Measurements from ENCODE around the gene ESPL1.

The ESPL1 gene

DNA sequence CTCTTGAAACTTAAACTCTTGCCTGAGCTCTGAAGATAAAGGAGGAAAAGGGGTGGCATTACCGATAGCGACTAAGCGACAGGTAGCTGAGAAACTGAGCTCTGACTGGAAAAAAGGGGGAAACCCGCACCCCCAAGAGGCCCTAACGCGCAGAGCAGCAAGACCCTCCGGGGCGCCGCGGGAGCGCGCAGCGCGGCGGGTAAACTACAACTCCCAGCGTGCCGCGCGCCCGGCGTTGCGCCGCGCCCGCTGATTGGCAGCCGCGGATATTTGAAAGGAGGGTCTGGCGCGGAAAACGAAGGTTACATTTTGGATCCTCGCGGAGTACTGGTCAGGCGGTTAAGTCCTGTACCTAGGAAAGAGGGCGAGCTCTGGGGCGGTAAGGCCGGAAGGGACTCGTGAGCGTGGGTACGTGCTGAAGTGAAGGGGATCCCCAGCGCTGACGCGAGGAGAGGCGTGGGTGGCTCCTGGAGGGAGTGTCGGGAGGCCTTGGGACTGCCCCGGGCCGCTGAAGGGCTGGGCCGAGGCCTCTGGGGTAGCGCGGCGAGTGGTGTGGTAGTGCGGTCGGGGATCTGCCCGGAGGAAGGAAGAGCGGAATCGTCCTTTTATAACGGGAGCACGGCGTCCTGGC lies at the start of gene ESPL1:
Gene ESPL1, plus strand, starts transcription at position 301 of the 631 bp plus-strand sequence. CDS start 468 bp downstream, outside the sequence.
- peak; percentile 69 for DNase-seq

DNA sequence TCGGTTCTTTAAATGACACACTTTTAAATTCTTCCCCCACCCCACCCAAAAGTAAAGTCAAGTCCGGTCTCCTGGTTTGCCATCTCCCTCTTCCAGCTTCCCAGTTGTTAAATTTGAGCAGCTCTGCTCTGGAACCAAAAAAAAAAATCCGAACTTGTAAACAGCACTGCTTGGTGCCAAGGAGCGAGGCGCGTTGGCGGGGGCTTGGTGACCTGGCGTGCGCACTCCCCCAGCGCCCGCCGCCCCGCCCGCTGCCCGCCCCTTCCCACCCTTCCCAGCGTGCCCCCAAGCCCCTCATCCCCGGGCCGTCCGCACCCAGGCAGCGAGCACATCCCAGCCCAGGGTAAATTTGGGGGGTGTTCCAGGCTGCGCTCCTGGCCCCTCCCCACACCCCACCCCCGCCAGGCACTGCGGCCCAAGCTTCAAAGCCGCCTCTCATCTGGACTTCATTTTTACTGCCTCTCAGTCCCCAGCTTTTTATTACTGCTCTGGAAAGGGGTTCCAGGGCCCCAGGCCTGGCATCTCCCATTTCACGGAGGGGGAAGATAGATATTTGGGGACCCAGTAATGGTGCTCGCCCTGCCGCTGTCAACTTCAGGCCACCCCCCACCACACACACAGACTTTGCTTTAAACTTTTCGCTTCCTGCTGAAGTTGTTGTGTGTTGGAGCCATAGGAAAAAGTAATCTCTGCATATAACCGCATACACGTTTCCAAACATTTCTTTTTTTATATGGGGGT lies 49.4 kb upstream of the ESPL1 start:
- DNase-seq = no peak

DNA sequence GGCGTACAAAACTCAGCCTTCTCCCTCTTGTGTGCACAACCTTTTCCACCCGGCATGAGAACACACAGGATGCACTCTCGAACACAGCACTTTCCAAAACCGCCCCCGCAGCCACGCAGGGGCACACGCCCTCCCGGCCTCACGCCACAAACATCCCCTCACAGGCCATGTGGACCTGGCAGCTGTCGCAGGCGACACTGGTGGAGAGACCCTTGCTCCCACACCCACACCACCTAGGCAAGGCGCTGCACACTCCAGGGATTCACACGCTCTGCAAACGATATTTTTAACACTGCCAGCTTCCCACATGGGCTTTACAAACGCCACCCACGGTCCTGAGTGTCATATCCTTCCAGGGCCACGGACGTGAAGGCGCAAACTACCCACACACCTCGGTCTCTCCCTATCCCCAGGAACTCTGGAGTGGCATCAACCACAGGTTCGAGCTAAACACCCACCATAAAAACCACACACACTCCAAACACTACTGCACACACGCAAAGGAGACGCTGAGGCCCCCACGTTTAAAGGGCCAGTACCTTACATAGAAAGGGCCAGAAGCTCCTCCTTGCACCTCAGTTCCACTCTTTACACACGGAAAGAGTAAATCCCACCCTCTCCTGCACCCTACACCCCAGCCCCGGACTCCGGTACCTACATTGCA lies 48.7 kb upstream of the ESPL1 start:
- peak; percentile 52 for DNase-seq

DNA sequence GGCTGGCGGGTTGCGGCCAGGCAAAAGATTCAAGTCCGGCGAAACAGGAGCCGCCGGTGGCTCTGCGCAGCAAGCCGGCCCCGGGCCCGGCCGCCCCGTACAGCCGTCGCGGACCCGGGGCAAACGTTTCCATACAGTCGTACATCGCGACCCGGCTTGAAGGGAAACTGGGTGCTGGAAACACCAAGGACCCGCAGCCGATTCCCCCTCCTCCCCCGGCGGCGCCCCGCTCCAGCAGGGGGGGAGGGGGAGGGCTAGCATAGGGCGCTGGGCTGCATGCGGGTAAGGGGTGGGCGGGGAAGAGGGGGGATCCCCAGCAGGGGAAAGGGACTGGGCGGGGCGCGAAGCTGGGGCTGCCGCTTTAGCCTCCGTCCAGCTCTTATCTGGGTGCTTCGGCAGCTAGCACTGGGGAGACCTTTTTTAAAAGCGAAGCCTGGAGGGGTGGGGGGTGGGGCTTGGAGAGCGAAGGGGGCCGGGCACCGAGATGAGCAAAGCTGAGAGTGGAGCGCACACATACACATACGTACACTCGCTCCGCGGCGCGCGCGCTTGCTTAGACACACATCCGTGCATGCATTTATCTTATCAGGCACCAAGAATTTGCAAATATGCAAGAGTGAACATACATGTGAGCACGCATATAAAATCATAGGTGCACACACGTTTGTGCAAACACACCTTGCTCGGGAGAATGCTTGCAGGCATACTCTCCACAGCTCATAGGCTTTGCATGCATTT lies 48.0 kb upstream of the ESPL1 start:
- peak; percentile 57 for DNase-seq

DNA sequence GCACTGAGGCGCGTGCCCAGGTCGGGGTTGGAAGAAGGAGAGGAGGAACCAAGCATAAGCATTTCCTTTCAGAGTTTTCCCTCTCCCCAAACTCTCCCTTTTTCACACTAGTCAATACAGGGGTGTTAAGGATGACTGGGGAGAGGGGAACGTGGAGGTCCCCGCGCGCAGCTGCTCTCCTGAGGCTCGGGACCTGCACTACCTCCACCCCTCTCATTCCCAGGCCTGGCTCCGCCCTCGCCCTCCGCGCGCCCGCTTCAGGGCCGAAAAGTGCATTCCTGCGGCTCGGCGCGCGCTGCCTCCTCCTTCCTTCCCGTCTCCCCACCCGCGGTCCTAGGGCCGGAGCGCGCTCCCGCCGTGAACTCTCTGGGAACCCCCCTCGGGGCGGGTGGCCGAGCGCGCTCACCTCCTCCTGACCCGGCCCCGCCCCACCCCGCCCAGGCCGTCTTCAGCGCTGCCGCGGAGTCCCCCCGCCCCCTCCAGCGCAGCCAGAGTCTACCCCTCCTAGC lies 47.4 kb upstream of the ESPL1 start:
- peak; percentile 59 for DNase-seq

DNA sequence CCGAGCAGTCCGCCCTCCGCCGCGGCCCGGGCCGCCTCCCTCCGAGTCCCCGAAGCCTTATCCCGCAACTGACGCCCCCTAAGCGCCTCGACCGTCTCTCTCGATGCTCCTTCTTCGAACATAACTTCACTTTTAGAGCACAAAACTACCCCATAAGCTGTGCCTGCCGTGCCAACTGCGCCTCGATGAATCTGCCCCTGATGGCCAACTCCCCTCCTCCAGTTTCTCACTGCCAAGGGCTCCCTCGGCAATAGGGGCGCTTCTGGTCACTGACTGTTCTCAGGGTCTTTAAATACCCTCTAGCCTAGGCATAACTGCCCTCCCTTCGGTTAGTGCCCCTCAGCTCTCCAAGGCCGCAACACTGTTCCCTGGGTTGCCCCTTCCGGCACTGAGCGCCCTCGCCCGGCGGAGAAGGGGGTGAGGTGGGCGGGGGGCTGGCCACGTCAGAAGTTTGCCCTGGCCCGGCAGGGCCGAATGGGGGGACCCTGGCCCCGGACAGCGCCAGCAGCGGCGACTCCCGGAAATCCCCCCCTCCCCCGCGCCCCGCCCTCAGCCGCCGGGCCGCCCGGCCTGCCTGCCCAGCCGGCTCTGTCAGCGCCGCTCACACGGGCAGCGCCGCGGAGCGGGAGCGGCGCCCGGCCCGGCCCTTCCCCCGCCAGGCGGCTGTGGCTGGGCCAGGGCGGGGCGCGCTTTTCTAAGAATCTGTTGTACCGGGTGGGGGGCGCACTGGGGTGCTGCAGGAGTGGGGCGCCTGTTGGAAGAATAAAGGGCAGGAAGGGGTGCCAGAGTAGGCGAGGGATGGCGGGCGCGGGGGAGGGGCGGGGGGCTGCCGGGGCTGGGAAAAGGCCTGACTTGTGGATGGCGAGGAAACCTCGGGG lies 46.7 kb upstream of the ESPL1 start:
- no peak for DNase-seq

DNA sequence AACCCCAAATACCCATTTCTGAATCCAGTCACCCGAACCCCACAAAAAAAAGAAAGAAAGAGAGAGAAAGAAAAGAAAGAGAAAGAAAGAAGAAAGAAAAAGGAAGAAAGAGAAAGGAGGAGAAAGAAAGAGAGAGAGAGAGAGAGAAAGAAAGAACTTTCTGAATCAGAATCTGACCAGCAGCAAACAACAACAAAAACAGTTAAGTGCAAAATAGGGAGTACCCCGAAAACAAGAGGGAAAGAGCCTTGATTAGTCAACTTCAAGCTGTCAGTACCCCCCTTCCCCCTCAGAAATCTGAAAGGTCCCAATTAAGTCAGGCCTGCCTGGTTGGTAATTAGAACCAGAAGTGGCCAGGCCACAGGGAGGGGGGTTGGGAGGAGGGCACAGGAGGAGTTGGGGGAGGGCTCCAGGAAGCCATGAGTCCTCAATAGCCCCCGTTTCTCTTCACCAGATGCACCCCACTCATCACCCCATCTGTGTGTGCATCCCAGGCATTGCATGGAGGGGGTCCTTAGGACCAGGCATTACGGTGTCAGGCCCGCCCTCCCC lies 45.9 kb upstream of the ESPL1 start:
- no peak for DNase-seq

DNA sequence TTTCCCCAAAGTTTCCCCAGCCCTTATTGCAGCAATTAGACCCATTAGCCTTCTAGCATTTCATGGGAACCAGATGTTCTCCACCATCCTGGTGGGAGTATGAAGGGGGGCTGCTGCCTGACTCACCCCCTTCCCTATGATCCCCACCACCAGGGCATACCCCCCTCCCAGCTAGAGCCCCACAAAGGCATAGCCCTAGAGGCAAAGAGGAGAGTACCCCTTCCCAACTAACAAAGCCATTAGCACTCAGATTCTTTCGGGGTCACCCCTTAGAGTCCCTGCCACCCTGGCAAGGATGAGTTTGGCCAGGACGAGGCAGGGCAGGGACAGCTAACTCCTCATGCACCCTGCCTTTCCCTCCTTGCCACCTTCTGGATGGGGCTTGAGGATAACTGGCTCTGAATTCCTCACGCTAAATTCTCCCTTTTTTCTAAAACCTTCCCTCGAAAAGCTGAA lies 45.3 kb upstream of the ESPL1 start:
- DNase-seq = no peak

DNA sequence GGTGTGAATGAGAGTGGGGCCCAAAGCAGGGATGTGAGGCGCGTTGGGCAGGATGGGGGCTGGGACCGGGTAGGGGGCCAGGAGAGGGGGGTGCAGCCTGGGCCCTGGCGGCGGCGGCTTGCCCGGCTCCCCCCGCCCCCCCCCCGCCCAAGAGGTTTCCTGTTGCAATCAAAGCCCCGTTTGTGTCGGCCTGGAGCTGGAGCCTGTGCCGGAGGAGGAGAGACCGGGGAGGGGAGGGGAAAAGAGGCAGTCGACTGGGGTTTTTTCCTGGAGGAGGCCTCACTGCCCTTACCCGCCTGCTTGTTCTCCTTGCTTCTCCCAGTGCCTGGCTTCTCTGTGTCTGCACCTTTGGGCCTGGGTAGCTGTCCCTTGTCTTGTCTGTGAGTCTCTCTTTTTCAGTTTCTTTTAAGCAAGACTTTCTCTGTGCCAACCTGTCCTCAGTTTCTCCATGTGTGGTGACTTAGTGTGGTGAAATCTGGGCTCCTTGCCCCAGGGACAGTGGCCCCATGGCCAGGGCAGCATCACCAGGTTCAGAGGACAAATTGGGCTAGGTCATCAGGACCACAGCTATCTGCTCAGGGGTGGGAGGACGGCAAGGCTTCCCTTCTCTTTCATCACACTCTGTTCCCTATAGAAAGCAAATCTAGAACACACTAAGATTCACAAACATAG lies 44.6 kb upstream of the ESPL1 start:
- DNase-seq = no peak

DNA sequence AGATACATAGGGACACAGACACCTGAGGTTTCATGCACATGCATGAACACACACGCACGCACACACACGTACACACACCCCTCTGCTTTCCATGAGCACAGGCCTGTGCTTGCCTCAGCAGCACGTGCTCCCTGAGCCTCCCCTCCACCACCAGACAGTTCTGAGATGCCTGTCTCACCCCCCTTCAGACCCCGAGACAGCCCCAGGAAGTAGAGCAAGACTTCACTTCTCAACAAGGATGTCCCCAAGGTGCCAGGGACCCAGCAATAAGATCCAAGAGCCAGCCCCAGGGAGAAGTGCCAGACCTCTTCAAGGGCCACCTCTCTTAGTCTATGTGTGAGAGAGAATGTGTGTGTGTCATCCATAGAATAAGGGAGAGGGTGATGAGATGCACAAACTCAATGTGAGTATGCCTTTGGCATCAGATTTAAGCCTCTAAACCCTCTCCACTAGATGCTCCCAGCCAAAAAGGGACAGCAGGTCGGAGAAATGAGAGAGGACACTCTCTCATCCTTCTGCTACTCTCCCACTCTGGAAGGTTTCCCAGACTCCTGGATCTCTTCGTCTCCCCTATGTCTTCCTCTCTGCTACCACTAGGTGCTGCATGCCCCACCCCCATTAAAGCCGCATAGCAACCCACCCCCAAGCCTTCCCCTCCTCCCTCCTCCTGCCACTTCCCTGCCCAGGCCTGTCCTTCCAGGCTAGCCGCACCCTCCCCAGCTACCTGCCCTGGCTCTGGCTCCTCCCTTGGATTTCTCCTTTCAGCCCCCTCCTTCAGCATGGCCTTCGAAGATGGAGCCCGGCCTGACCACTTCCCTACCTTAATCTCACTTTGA lies 43.8 kb upstream of the ESPL1 start:
- DNase-seq = no peak

DNA sequence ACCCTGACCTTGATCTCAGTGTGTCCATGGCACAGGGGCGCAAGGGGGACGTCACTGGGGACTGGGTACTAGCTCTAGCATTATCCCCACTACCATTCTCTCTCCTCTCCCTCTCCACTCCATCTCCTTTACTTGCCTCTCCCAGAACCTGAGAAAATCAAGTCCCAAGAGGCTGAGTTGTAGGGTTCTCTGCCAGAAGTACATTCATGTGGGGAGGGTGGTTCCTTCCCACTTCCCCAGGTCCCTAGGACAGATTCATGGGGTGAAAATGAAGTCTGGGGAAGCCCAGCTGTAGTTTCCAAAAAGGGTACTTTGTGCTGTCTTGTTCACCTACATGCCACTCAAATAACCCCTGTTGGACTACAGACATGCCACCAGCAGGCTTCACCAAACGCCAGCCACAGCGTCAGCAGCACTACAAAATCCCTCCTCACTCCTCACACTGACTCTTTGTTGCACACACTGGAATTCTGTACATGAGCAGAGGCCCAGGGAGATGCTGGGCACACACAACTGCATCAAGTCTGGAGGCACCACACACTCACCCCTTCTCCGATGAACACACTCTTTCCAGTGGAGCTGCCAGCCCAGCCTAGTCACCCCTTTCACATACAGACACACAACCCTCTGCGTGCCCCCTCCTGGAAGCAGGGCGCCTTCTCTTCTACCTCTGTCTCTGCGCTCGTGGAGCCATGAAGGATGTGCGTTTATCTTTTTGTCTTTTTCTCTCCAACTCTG lies 43.0 kb upstream of the ESPL1 start:
- no peak for DNase-seq

DNA sequence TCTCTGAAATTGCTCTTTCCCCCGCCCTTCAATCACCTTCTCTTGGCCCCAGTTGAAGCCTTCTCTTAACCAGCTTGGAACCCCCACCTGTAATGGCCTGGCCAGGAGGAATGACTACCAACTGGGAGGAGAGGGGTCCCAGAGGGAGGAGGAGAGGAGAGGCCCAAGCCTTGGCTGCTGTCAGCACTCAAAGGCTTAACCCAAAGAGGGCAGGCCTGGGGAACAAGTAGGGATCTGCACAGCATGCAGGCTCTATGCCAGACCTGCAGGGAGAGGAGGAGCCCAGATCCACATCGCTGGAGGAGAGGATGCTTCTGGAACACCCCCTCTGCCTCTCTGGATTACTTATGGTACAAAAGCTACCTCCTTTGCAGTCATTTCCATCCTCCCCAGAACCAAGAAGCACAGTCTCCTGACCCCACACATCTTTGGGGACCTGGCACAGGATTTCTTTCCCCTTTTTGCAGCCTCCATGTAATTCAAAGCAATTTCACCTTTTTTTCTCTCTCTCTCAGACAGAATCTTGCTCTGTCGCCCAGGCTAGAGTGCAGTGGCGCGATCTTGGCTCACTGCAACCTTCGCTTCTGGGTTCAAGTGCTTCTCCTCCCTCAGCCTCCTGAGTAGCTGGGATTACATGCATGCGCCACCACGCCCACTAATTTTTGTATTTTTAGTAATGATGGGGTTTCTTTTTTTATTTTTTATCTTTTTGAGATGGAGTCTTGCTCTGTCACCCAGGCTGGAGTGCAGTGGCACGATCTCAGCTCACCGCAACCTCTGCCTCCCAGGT lies 42.3 kb upstream of the ESPL1 start:
- DNase-seq = no peak

DNA sequence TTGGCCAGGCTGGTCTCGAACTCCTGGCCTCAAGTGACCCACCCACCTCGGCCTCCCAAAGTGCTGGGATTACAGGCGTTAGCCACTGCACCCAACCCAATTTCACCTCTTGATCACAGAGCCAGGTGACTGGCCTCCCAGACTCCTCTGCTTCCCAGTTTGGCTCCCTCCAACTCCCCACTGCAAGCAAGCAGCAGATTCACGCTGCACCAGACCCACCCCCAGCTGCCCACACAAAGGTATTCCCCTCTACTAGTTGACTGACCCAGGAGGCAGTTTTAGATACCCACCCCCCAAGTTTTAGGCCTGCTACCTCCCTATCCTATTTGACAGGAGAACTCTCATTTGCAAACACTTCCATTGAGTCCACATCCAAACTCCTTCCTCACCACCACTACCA lies 41.3 kb upstream of the ESPL1 start:
- DNase-seq = no peak

DNA sequence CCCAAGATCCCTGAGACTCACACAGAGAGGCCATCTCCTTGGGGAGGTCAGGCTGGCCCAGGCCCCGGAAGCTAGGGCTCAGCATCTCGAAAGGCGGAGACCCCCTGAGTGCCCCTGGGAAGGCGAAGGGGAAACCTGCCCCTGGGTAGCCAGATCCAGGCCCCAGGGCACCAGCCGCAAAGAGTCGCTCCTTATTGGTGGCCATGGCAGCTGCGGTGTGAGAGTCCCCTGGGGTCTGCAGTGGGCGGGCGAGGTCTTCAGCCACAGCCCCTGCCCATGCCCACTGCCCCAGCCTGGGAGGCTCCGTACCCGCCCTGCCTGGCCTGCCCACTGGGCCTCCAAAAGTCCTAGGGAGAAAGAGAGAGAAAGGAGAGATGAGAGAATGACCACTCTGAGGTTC lies 40.8 kb upstream of the ESPL1 start:
- no peak for DNase-seq

DNA sequence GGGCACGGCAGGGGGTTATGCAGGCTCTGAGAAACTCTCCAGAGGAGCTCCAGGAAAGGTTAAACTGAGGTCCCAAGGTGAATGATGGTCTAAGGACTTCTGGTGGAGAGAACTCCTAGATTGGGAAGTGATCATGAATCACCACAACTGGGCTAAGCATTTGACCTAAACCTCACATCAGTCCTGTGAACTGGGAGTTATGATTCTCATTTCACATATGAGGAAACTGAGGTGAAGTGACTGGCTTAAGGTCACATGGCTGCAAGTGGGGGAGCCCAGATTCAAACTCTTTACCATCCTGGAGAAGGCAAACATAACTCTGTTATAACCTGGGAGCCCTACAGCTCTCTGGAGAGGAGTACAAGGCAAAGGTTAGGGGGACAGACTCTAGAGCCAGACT lies 40.3 kb upstream of the ESPL1 start:
- no peak for DNase-seq

DNA sequence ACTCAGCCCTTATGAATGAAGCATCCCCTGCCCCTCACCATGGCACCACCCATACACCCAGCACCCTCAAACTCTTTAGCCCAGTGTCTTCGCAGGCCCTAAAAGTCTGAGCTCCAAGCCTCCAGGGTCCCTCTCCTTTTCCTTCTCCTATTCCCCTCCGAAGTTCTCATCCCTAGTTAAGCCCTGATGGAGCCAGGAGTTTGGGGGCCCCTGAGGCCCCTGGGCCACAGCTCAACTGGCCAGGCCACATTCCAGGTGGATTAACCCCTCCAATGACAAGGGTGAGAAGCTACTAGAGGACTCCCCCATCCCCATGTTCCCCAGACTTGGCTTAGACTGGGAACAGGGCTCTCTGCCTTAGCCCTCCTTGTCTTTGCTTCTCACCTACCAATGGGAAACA lies 38.6 kb upstream of the ESPL1 start:
- no peak for DNase-seq

DNA sequence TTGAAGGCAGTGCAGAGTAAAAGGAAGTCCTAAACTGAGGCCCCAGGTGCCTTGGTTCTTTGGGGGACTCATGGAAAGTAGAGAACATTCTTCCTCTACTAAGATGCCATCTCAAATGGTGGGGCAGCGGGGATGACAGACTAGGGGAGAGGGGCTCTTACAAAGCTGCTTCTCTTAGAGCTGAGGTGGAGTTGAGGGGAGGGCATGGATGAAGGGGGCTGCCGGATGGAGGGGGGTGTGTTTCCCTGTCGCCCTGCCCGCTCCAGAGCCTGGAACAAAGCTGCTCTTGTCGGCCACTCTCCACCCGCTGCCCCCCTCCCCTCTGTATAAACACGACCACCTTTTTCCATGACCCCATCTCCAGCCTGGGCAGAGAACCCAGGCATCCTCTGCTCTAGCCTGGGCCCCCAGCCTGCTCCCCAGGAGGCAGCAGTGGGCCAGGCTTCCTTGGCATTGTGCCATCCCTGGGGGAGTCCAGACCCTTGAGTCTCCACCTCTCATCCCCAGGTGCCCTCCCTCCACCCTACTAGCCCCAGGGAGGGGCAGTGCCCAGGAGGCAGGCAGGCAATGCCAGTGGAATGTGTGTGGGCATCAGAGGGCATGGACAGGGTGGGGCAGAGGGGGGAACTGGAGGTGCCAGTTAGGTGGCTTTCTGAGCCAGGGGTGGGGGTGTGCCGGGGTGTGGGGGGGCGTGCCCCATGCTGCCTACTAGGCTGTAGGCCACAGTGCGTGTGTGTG lies 37.8 kb upstream of the ESPL1 start:
- DNase-seq = no peak

DNA sequence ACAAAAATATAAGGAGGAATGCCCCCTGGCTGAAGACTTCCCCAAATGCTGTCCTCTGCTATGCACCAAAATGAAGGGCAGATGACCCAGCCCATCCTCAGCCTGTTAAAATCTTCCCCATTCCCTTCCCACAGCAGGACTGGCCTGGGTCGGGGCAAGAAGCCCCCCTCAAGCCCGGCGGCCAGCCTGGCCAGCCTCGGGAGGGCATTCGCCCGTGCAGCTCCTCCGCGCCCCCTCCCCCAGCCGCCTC lies 36.5 kb upstream of the ESPL1 start:
- no peak for DNase-seq
